ENCODE data around the gene TKFC. TPM values are rescaled to one million over a fixed set of nuclear protein-coding genes. Genes with fewer than 3 reads are reported as not detected.
A peak's percentile ranks its signal among the peaks of the same experiment; 100 is the strongest.

The TKFC gene
- total RNA-seq, 1 donor from 2014 or later = 72.6 TPM

GRCh38 chr11:61298663-61299244 is 34.3 kb upstream of the TKFC start:
- Mint-ChIP-seq H3K9me3 (no peaks in the 10 kb centered on the region), H3K4me1 (ENCODE audit: unreplicated experiment) (peaks cover 20% of the 10 kb centered on the region), H3K4me3 (peak overlapping the region; percentile 44), H3K27me3 (peaks cover 6% of the 10 kb centered on the region), H3K27ac (peak overlapping the region; percentile 72), H3K36me3 (peaks cover 37% of the 10 kb centered on the region)
- no peak for DNase-seq (ENCODE audit: extremely low spot score, unreplicated experiment)
- TF ChIP-seq CTCF (conservative IDR thresholded peaks at IDR 0.05) = no peak

GRCh38 chr11:61302550-61302949 is 30.5 kb upstream of the TKFC start:
- no peaks in the 10 kb centered on the region for H3K27me3 Mint-ChIP-seq
- peaks cover 7% of the 10 kb centered on the region for H3K4me1 Mint-ChIP-seq (ENCODE audit: unreplicated experiment)
- TF ChIP-seq CTCF (conservative IDR thresholded peaks at IDR 0.05) = no peak
- H3K9me3 Mint-ChIP-seq = no peaks in the 10 kb centered on the region
- H3K4me3 Mint-ChIP-seq = no peak overlapping the region
- no peak overlapping the region for H3K27ac Mint-ChIP-seq
- peaks cover 38% of the 10 kb centered on the region for H3K36me3 Mint-ChIP-seq
- no peak for DNase-seq (ENCODE audit: extremely low spot score, unreplicated experiment)

- H3K27me3 Mint-ChIP-seq = no peaks in the 10 kb centered on the region
- peaks cover 4% of the 10 kb centered on the region for H3K4me1 Mint-ChIP-seq (ENCODE audit: unreplicated experiment)
- H3K27ac Mint-ChIP-seq = no peak overlapping the region
- DNase-seq (ENCODE audit: extremely low spot score, unreplicated experiment) = no peak
- TF ChIP-seq CTCF (conservative IDR thresholded peaks at IDR 0.05) = no peak
- H3K36me3 Mint-ChIP-seq = peaks cover 30% of the 10 kb centered on the region
- no peaks in the 10 kb centered on the region for H3K9me3 Mint-ChIP-seq
- no peak overlapping the region for H3K4me3 Mint-ChIP-seq
These were observed 29.3 kb upstream of the TKFC start for GRCh38 chr11:61303725-61304124.

GRCh38 chr11:61305417-61305816 is 27.6 kb upstream of the TKFC start:
- Mint-ChIP-seq H3K27me3 (no peaks in the 10 kb centered on the region), H3K36me3 (peaks cover 24% of the 10 kb centered on the region), H3K9me3 (no peaks in the 10 kb centered on the region), H3K4me3 (no peak overlapping the region), H3K4me1 (ENCODE audit: unreplicated experiment) (no peaks in the 10 kb centered on the region), H3K27ac (no peak overlapping the region)
- TF ChIP-seq CTCF (conservative IDR thresholded peaks at IDR 0.05) = no peak
- no peak for DNase-seq (ENCODE audit: extremely low spot score, unreplicated experiment)

GRCh38 chr11:61306221-61306620 is 26.8 kb upstream of the TKFC start:
- Mint-ChIP-seq H3K36me3 (peaks cover 18% of the 10 kb centered on the region), H3K27ac (no peak overlapping the region), H3K9me3 (no peaks in the 10 kb centered on the region), H3K27me3 (no peaks in the 10 kb centered on the region), H3K4me3 (no peak overlapping the region), H3K4me1 (ENCODE audit: unreplicated experiment) (no peaks in the 10 kb centered on the region)
- no peak for TF ChIP-seq CTCF (conservative IDR thresholded peaks at IDR 0.05)
- DNase-seq (ENCODE audit: extremely low spot score, unreplicated experiment) = no peak

- Mint-ChIP-seq H3K4me3 (no peak overlapping the region), H3K36me3 (peaks cover 10% of the 10 kb centered on the region), H3K4me1 (ENCODE audit: unreplicated experiment) (no peaks in the 10 kb centered on the region), H3K9me3 (no peaks in the 10 kb centered on the region), H3K27ac (no peak overlapping the region), H3K27me3 (no peaks in the 10 kb centered on the region)
- DNase-seq (ENCODE audit: extremely low spot score, unreplicated experiment) = no peak
- TF ChIP-seq CTCF (conservative IDR thresholded peaks at IDR 0.05) = no peak
These were observed 25.7 kb upstream of the TKFC start for GRCh38 chr11:61307354-61307753.

Measured in type B pancreatic cell (in vitro differentiated cells).